NB4 (cell line): ENCODE results near the gene PARD3.

ENCODE experiments used
- DNase-seq: peaks from one replicate; pipeline ENCODE4 v3.0.0; 2010; ENCODE audit warnings: low read depth
- H3K4me3 ChIP-seq: one replicate; pipeline ENCODE4 v1.5.1; 2011; ENCODE audit warnings: mild to moderate bottlenecking, low read depth, low read length, moderate library complexity
- MAX ChIP-seq: IDR thresholded peaks from 2 replicates; pipeline ENCODE4 v1.6.1; 2011; ENCODE audit warnings: low read depth, low read length
- MYC ChIP-seq: IDR thresholded peaks from 2 replicates; pipeline ENCODE4 v1.6.1; 2011; ENCODE audit warnings: low read depth, low read length
- POLR2A ChIP-seq: IDR thresholded peaks from 2 replicates; pipeline ENCODE4 v1.6.1; 2011; ENCODE audit warnings: mild to moderate bottlenecking; ENCODE audit not compliant: insufficient read length; ENCODE audit errors: extremely low read depth
- TF ChIP-seq, protein P1 (sequence below): IDR thresholded peaks from one replicate; pipeline ENCODE4 v1.5.1; 2012; ENCODE audit warnings: low read depth, low read length

Gene PARD3

DNA sequence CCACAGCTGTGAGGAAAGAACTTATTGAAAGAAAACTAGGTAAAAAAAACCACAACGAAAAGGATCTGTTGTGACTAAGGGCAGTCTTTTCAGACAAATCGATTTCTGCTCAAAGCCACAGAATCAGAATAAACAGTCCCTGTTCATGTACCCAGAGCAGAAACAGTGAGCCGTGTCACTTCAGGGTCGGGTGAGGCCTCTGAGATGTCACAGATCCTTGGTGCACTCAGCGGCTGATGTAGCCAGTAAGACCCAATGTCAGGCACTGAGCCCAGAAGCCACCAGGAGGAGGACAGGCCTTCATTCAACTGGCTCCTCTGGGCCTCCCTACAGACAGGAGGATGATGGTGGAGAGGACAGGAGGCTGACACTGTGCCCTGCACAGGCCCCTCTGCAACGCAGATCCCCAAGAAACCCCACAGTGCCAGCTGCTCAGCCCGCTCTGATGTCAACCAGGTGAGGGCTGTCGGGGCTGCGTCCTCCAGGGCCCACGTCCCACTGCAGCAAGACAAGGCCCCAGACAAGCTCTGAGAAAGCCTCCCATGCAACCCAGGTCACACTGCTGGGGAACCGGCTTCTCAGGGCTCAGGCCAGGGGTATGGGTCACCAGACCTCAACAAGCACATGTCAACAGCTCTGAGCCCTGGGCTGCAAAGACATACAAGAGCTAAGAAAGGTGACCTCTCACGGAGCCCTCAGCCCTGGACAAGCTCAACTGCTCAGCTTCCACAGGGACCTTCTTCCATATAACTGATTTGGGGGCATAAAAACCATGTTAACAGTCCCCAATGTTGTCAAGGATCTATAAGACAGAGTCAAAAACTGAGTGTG is 190.6 kb downstream of the PARD3 start:
- TF ChIP-seq MYC (no peak), MAX (no peak), POLR2A (no peak)
- TF ChIP-seq, protein P1, sequence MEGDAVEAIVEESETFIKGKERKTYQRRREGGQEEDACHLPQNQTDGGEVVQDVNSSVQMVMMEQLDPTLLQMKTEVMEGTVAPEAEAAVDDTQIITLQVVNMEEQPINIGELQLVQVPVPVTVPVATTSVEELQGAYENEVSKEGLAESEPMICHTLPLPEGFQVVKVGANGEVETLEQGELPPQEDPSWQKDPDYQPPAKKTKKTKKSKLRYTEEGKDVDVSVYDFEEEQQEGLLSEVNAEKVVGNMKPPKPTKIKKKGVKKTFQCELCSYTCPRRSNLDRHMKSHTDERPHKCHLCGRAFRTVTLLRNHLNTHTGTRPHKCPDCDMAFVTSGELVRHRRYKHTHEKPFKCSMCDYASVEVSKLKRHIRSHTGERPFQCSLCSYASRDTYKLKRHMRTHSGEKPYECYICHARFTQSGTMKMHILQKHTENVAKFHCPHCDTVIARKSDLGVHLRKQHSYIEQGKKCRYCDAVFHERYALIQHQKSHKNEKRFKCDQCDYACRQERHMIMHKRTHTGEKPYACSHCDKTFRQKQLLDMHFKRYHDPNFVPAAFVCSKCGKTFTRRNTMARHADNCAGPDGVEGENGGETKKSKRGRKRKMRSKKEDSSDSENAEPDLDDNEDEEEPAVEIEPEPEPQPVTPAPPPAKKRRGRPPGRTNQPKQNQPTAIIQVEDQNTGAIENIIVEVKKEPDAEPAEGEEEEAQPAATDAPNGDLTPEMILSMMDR, result no peak
- no peak overlapping the region for H3K4me3 ChIP-seq
- DNase-seq, result no peak

GRCh38 chr10:34622945-34623344 is 192.2 kb downstream of the PARD3 start:
- no peak overlapping the region for H3K4me3 ChIP-seq
- no peak for TF ChIP-seq MAX
- TF ChIP-seq POLR2A, result no peak
- TF ChIP-seq, protein P1, result no peak
- TF ChIP-seq MYC, result no peak
- DNase-seq, result no peak

DNA sequence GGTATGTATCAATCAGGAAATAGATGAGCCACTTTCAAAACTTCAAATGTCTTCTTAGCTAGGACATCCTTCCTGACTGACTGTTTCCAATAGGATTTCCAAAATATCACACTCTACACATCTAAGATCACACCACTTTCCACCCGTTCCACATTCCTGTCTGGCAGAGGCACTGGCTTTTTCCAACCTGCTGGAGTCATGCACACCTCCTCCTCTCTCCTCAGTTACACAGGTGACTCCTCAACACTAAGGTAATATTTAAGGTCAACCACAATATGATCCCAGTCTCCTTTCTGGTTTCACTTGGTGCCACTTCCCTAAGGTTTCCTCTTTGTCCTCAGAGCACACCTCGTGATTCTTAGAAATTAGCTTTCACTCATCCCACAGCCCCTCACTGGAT is 196.5 kb downstream of the PARD3 start:
- TF ChIP-seq MYC (no peak), MAX (no peak), POLR2A (no peak)
- TF ChIP-seq, protein P1, result no peak
- no peak for DNase-seq

DNA sequence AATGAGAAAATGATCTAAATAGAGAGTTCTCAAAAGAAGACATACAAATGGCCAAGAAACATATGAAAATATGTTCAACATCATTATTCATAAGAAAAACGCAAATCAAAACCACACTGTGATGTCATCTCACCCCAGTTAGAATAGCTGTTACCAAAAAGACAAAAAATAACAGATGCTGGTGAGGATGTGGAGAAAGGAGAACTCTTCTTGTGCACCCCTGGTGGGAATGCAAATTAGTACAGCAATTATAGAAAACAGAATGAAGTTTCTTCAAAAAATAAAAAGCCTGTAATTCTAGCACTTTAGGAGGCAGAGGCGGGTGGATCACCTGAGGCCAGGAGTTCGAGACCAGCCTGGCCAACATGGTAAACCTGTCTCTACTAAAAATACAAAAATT is 199.3 kb downstream of the PARD3 start:
- no peak for DNase-seq
- TF ChIP-seq MYC (no peak), POLR2A (no peak), MAX (no peak)
- TF ChIP-seq, protein P1, result no peak
- no peak overlapping the region for H3K4me3 ChIP-seq

More for the DNA sequence above, 196.5 kb downstream of the PARD3 start:
- H3K4me3 ChIP-seq, result no peak overlapping the region

DNA sequence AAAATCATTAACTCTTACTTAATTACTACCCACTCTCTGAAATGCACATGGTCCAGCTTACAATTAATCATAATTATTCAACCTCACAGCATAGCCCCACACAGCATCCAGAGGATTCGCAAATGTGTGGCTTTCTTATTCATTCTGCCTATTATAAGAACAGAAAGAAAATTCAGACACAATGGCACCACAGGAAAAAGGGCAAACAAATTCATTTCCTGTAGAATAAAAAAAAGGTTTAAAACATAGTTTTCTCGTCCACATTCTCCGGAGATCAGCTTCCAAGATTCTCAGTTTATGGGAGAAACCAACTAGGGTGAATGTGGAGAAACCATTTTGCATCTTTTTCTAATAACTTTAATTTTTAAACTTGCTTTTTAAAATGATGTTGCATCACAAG is 201.6 kb downstream of the PARD3 start:
- DNase-seq, result no peak
- TF ChIP-seq, protein P1, result no peak
- TF ChIP-seq MAX (no peak), MYC (no peak), POLR2A (no peak)

More for the DNA sequence above, 201.6 kb downstream of the PARD3 start:
- H3K4me3 ChIP-seq, result no peak overlapping the region
